HG03045 (cell line): Measurements from ENCODE around the gene MFF.

Experiments
- ATAC-seq: cut with Tn5 transposase; IDR thresholded peaks from one replicate; pipeline ENCODE4 v1.9.1; 2021; ENCODE audit warnings: mild to moderate bottlenecking, moderate library complexity; ENCODE audit not compliant: unreplicated experiment

The MFF gene

GRCh38 chr2:227404585-227405271 is 79.7 kb downstream of the MFF start:
- no peak for ATAC-seq

GRCh38 chr2:227406177-227407031 is 81.4 kb downstream of the MFF start:
- ATAC-seq = no peak
